Measurements from ENCODE around the gene HOXB5. TPM values are rescaled to one million over a fixed set of nuclear protein-coding genes. Genes with fewer than 3 reads are reported as not detected.

Gene HOXB5
- polyA plus RNA-seq, 1 experiment = not detected

- peaks cover 86% of the 10 kb centered on the region for H3K27me3 ChIP-seq (ENCODE audit: control insufficient read depth, insufficient read depth, low read length)
- peak; percentile 76 for TF ChIP-seq CTCF (IDR thresholded peaks at IDR 0.05; ENCODE audit: insufficient read depth, low read depth, low read length)
- no peaks in the 10 kb centered on the region for H3K36me3 ChIP-seq (ENCODE audit: control insufficient read depth, insufficient read depth, low read length)
- ChIA-PET POLR2A (no interaction called here), CTCF (interaction anchor here (0.6 to 3.6 kb wide), 15 partner anchors 11 to 379 kb away, joined by 3 to 29 read pairs (median 5); no protein-coding TSS in a partner anchor)
- DNase-seq (ENCODE audit: low read depth) = no peak
- H3K4me3 ChIP-seq (ENCODE audit: low read depth, low read length) = no peak overlapping the region
Observed at GRCh38 chr17:48593840-48594537, 410 bp upstream of the HOXB5 start.

GRCh38 chr17:48592577-48592976, 1.0 kb downstream of the HOXB5 start:
- no peak for DNase-seq (ENCODE audit: low read depth)
- no peak for TF ChIP-seq CTCF (IDR thresholded peaks at IDR 0.05; ENCODE audit: insufficient read depth, low read depth, low read length)
- Histone ChIP-seq H3K27me3 (ENCODE audit: control insufficient read depth, insufficient read depth, low read length) (peaks cover 84% of the 10 kb centered on the region), H3K36me3 (ENCODE audit: control insufficient read depth, insufficient read depth, low read length) (no peaks in the 10 kb centered on the region), H3K4me3 (ENCODE audit: low read depth, low read length) (no peak overlapping the region)
- ChIA-PET POLR2A (interaction anchor here (0.6 kb wide), 1 partner anchor 1705 kb away, joined by 3 read pairs; no protein-coding TSS in a partner anchor), CTCF (interaction anchor here (0.8 to 3.6 kb wide), 23 partner anchors 9 to 438 kb away, joined by 3 to 29 read pairs (median 5); partner anchors contain the start of gene HOXB8)

- DNase-seq (ENCODE audit: low read depth) = no peak
- Histone ChIP-seq H3K27me3 (ENCODE audit: control insufficient read depth, insufficient read depth, low read length) (peaks cover 84% of the 10 kb centered on the region), H3K36me3 (ENCODE audit: control insufficient read depth, insufficient read depth, low read length) (no peaks in the 10 kb centered on the region), H3K4me3 (ENCODE audit: low read depth, low read length) (no peak overlapping the region)
- POLR2A ChIA-PET = interaction anchor here (0.6 kb wide), 1 partner anchor 1706 kb away, joined by 3 read pairs; no protein-coding TSS in a partner anchor
- CTCF ChIA-PET = interaction anchor here (1.0 to 3.6 kb wide), 13 partner anchors 15 to 438 kb away, joined by 3 to 29 read pairs (median 5); partner anchors contain the start of gene HOXB8
- no peak for TF ChIP-seq CTCF (IDR thresholded peaks at IDR 0.05; ENCODE audit: insufficient read depth, low read depth, low read length)
Observed at GRCh38 chr17:48592057-48592514, 1.5 kb downstream of the HOXB5 start.

GRCh38 chr17:48591255-48592056, 2.1 kb downstream of the HOXB5 start:
- CTCF ChIA-PET = interaction anchor here (0.6 to 3.6 kb wide), 5 partner anchors 22 to 429 kb away, joined by 3 to 29 read pairs (median 4); partner anchors contain the start of gene HOXB8
- no peaks in the 10 kb centered on the region for H3K36me3 ChIP-seq (ENCODE audit: control insufficient read depth, insufficient read depth, low read length)
- no peak for TF ChIP-seq CTCF (IDR thresholded peaks at IDR 0.05; ENCODE audit: insufficient read depth, low read depth, low read length)
- POLR2A ChIA-PET = no interaction called here
- H3K4me3 ChIP-seq (ENCODE audit: low read depth, low read length) = no peak overlapping the region
- no peak for DNase-seq (ENCODE audit: low read depth)
- H3K27me3 ChIP-seq (ENCODE audit: control insufficient read depth, insufficient read depth, low read length) = peaks cover 84% of the 10 kb centered on the region
